Prostate gland (tissue), 2 donors: ENCODE results near the gene SMIM44.

Experiments used
- CTCF ChIP-seq, 4 experiments: fragments of 200-600 bp in 2 of 4; fragments of 450-650 bp in 2 of 4; sonication (generic) in 2 of 4; IDR thresholded peaks; 1 replicate in 3 of 4; 2 replicates in 1 of 4; pipeline ENCODE4 v1.5.1; 2016 to 2019; ENCODE audit warnings: antibody characterized with exemption in 4 of 4, mild to moderate bottlenecking in 2 of 4, moderate library complexity in 2 of 4
- POLR2A ChIP-seq: fragments of 450-650 bp; IDR thresholded peaks from one replicate; pipeline ENCODE4 v1.6.1; 2016; ENCODE audit warnings: antibody characterized with exemption, mild to moderate bottlenecking

GRCh38 chr19:3523361-3524077 is 40.3 kb upstream of the SMIM44 start:
- no peak for TF ChIP-seq CTCF (IDR thresholded peaks at IDR 0.05)
- TF ChIP-seq POLR2A, result no peak
